Measurements from ENCODE around the gene MACROH2A1. TPM values are rescaled to one million over a fixed set of nuclear protein-coding genes. Genes with fewer than 3 reads are reported as not detected.

The MACROH2A1 gene
- total and polyA plus RNA-seq, 2 donors from 2014 or later, result 99.4 to 144 TPM

GRCh38 chr5:135443161-135443960 lies 44.3 kb upstream of the MACROH2A1 start:
- DNase-seq, result peak in 1 of 5 donors; percentile 13
- no peak for TF ChIP-seq CTCF (IDR thresholded peaks at IDR 0.05; ENCODE audit: borderline replicate concordance, extremely low read depth, insufficient read depth)
- H3K27ac ChIP-seq (ENCODE audit: low read depth in 2 of 2, low read length in 2 of 2), result no peak overlapping the region
- intact Hi-C loops (cut with DNase I), result no loop called here
- H3K4me3 ChIP-seq (ENCODE audit: low read length in 3 of 3), result no peak overlapping the region
- no peaks in the 10 kb centered on the region for H3K27me3 ChIP-seq (ENCODE audit: control insufficient read depth, insufficient read depth, low read length)
- no peaks in the 10 kb centered on the region for H3K4me1 ChIP-seq (ENCODE audit: control insufficient read depth in 2 of 3, insufficient read depth in 2 of 3, low read depth in 1 of 3, low read length in 3 of 3)
- no peak overlapping the region for H3K9ac ChIP-seq (ENCODE audit: low read length in 3 of 3)
- no peak for FAIRE-seq
- H3K36me3 ChIP-seq (ENCODE audit: control insufficient read depth in 2 of 3, insufficient read depth in 3 of 3, low read length in 3 of 3), result no peaks in the 10 kb centered on the region
- no peaks in the 10 kb centered on the region for H3K9me3 ChIP-seq (ENCODE audit: control insufficient read depth in 2 of 3, insufficient read depth in 1 of 3, low read length in 3 of 3)

GRCh38 chr5:135442431-135443160 lies 43.6 kb upstream of the MACROH2A1 start:
- H3K27ac ChIP-seq (ENCODE audit: low read depth in 2 of 2, low read length in 2 of 2), result no peak overlapping the region
- no peak for TF ChIP-seq CTCF (IDR thresholded peaks at IDR 0.05; ENCODE audit: borderline replicate concordance, extremely low read depth, insufficient read depth)
- intact Hi-C loops (cut with DNase I), result no loop called here
- H3K4me3 ChIP-seq (ENCODE audit: low read length in 3 of 3), result no peak overlapping the region
- DNase-seq, result peak in 2 of 5 donors; percentile 7 to 35
- no peaks in the 10 kb centered on the region for H3K27me3 ChIP-seq (ENCODE audit: control insufficient read depth, insufficient read depth, low read length)
- H3K4me1 ChIP-seq (ENCODE audit: control insufficient read depth in 2 of 3, insufficient read depth in 2 of 3, low read depth in 1 of 3, low read length in 3 of 3), result no peaks in the 10 kb centered on the region
- no peaks in the 10 kb centered on the region for H3K9me3 ChIP-seq (ENCODE audit: control insufficient read depth in 2 of 3, insufficient read depth in 1 of 3, low read length in 3 of 3)
- no peak overlapping the region for H3K9ac ChIP-seq (ENCODE audit: low read length in 3 of 3)
- no peak for FAIRE-seq
- no peaks in the 10 kb centered on the region for H3K36me3 ChIP-seq (ENCODE audit: control insufficient read depth in 2 of 3, insufficient read depth in 3 of 3, low read length in 3 of 3)

GRCh38 chr5:135441919-135442318 lies 42.9 kb upstream of the MACROH2A1 start:
- no peaks in the 10 kb centered on the region for H3K36me3 ChIP-seq (ENCODE audit: control insufficient read depth in 2 of 3, insufficient read depth in 3 of 3, low read length in 3 of 3)
- FAIRE-seq (no peak), DNase-seq (no peak)
- TF ChIP-seq CTCF (IDR thresholded peaks at IDR 0.05; ENCODE audit: borderline replicate concordance, extremely low read depth, insufficient read depth), result no peak
- no peak overlapping the region for H3K9ac ChIP-seq (ENCODE audit: low read length in 3 of 3)
- no peak overlapping the region for H3K27ac ChIP-seq (ENCODE audit: low read depth in 2 of 2, low read length in 2 of 2)
- intact Hi-C loops (cut with DNase I), result no loop called here
- H3K9me3 ChIP-seq (ENCODE audit: control insufficient read depth in 2 of 3, insufficient read depth in 1 of 3, low read length in 3 of 3), result no peaks in the 10 kb centered on the region
- H3K4me1 ChIP-seq (ENCODE audit: control insufficient read depth in 2 of 3, insufficient read depth in 2 of 3, low read depth in 1 of 3, low read length in 3 of 3), result no peaks in the 10 kb centered on the region
- H3K4me3 ChIP-seq (ENCODE audit: low read length in 3 of 3), result no peak overlapping the region
- H3K27me3 ChIP-seq (ENCODE audit: control insufficient read depth, insufficient read depth, low read length), result no peaks in the 10 kb centered on the region
